ENCODE measurements around the gene KLF13.

Gene KLF13

DNA sequence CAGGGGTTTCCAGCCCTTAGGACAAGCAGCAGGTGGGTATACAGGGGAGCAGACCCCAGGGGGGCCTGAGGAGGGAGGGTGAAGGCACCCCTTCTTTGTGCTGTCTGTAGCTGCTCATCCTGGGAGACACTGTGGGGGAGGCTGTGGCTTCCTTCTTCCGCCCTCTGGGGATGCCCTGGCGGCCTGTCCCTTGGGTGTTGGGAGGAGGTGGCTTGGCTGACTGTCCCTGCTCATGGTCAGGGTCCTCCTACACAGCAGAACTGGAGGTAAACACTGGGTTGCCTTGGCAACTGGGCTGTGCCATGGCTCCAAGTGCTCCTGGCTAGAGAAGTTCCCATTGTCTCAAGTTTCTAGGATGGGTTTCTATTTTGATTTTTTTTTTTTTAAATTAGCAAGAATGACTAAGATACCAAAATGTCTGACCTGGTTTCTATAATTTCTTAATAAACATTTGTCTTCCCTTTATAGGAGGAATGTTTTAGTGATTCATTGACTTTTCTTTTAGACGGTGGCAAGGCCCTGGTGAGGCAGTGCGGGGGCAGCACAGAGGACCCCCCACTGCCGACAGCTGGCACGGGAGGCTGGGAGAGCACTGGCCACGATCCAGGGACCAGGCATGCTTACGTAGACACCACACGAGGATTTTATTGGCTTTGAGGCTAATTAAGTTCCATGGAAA lies 12.4 kb downstream of the KLF13 start:
- H3K9me3 ChIP-seq (ENCODE audit: control insufficient read depth, insufficient read depth, low read length) = no peaks in the 10 kb centered on the region
- H3F3A ChIP-seq (ENCODE audit: control insufficient read depth, insufficient read depth) = peaks cover 58% of the 10 kb centered on the region
- no peaks in the 10 kb centered on the region for H3K27me3 ChIP-seq (ENCODE audit: control insufficient read depth, low read length)
- TF ChIP-seq EZH2phosphoT487 (IDR thresholded peaks at IDR 0.05; ENCODE audit: borderline replicate concordance, low read length) = no peak
- TF ChIP-seq, protein P1, sequence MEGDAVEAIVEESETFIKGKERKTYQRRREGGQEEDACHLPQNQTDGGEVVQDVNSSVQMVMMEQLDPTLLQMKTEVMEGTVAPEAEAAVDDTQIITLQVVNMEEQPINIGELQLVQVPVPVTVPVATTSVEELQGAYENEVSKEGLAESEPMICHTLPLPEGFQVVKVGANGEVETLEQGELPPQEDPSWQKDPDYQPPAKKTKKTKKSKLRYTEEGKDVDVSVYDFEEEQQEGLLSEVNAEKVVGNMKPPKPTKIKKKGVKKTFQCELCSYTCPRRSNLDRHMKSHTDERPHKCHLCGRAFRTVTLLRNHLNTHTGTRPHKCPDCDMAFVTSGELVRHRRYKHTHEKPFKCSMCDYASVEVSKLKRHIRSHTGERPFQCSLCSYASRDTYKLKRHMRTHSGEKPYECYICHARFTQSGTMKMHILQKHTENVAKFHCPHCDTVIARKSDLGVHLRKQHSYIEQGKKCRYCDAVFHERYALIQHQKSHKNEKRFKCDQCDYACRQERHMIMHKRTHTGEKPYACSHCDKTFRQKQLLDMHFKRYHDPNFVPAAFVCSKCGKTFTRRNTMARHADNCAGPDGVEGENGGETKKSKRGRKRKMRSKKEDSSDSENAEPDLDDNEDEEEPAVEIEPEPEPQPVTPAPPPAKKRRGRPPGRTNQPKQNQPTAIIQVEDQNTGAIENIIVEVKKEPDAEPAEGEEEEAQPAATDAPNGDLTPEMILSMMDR (IDR thresholded peaks at IDR 0.05; ENCODE audit: low read depth, low read length, poor library complexity, severe bottlenecking) = no peak
- peak overlapping the region; percentile 89 for H3K4me2 ChIP-seq (ENCODE audit: low read length)
- H3K4me1 ChIP-seq (ENCODE audit: control insufficient read depth, low read length) = peaks cover 100% of the 10 kb centered on the region
- H3K9me2 ChIP-seq (replicated peaks; ENCODE audit: control insufficient read depth, low read length) = no peaks in the 10 kb centered on the region
- H3K79me2 ChIP-seq (ENCODE audit: control insufficient read depth, low read length) = peaks cover 100% of the 10 kb centered on the region
- peak overlapping the region; percentile 67 for H3K4me3 ChIP-seq (ENCODE audit: low read length)
- H4K20me1 ChIP-seq (ENCODE audit: control insufficient read depth, insufficient read depth, low read depth, low read length) = peaks cover 21% of the 10 kb centered on the region
- H3K27ac ChIP-seq (ENCODE audit: low read depth, low read length) = peak overlapping the region; percentile 83
- H3K36me3 ChIP-seq (ENCODE audit: control insufficient read depth, low read length) = peaks cover 38% of the 10 kb centered on the region

DNA sequence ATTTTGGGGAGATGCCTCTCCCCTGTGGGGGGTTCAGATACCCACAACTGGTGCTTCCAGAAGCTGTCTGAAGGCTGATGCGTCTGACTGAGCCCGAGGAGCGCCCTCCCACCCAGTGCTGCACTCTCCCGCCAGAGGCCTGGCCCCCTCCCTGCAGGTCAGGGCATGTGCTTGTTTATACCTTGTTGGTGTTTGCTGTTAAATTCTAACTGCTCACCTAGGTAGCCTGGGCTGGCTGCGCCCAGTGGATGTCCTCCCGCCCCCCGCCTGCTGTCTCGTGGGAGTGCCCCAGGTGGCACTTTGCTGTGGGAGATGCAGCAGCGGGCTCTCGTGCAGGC lies 12.9 kb downstream of the KLF13 start:
- Histone ChIP-seq H3K9me2 (replicated peaks; ENCODE audit: control insufficient read depth, low read length) (no peaks in the 10 kb centered on the region), H3K4me2 (ENCODE audit: low read length) (peak overlapping the region; percentile 89), H3K79me2 (ENCODE audit: control insufficient read depth, low read length) (peaks cover 100% of the 10 kb centered on the region), H3K9me3 (ENCODE audit: control insufficient read depth, insufficient read depth, low read length) (no peaks in the 10 kb centered on the region), H3K27me3 (ENCODE audit: control insufficient read depth, low read length) (no peaks in the 10 kb centered on the region), H3K4me3 (ENCODE audit: low read length) (peak overlapping the region; percentile 67), H3K4me1 (ENCODE audit: control insufficient read depth, low read length) (peaks cover 100% of the 10 kb centered on the region), H3K27ac (ENCODE audit: low read depth, low read length) (peak overlapping the region; percentile 83), H3K36me3 (ENCODE audit: control insufficient read depth, low read length) (peaks cover 37% of the 10 kb centered on the region), H4K20me1 (ENCODE audit: control insufficient read depth, insufficient read depth, low read depth, low read length) (peaks cover 22% of the 10 kb centered on the region), H3F3A (ENCODE audit: control insufficient read depth, insufficient read depth) (peaks cover 58% of the 10 kb centered on the region)
- TF ChIP-seq, protein P1 (IDR thresholded peaks at IDR 0.05; ENCODE audit: low read depth, low read length, poor library complexity, severe bottlenecking) = no peak
- TF ChIP-seq EZH2phosphoT487 (IDR thresholded peaks at IDR 0.05; ENCODE audit: borderline replicate concordance, low read length) = no peak

- H3K9me3 ChIP-seq (ENCODE audit: control insufficient read depth, insufficient read depth, low read length) = no peaks in the 10 kb centered on the region
- H3K79me2 ChIP-seq (ENCODE audit: control insufficient read depth, low read length) = peaks cover 100% of the 10 kb centered on the region
- peaks cover 37% of the 10 kb centered on the region for H3K36me3 ChIP-seq (ENCODE audit: control insufficient read depth, low read length)
- peak overlapping the region; percentile 83 for H3K27ac ChIP-seq (ENCODE audit: low read depth, low read length)
- no peaks in the 10 kb centered on the region for H3K27me3 ChIP-seq (ENCODE audit: control insufficient read depth, low read length)
- peaks cover 58% of the 10 kb centered on the region for H3F3A ChIP-seq (ENCODE audit: control insufficient read depth, insufficient read depth)
- peaks cover 23% of the 10 kb centered on the region for H4K20me1 ChIP-seq (ENCODE audit: control insufficient read depth, insufficient read depth, low read depth, low read length)
- TF ChIP-seq EZH2phosphoT487 (IDR thresholded peaks at IDR 0.05; ENCODE audit: borderline replicate concordance, low read length) = no peak
- TF ChIP-seq, protein P1 (IDR thresholded peaks at IDR 0.05; ENCODE audit: low read depth, low read length, poor library complexity, severe bottlenecking) = no peak
- H3K4me3 ChIP-seq (ENCODE audit: low read length) = peak overlapping the region; percentile 67
- peak overlapping the region; percentile 89 for H3K4me2 ChIP-seq (ENCODE audit: low read length)
- H3K9me2 ChIP-seq (replicated peaks; ENCODE audit: control insufficient read depth, low read length) = no peaks in the 10 kb centered on the region
- H3K4me1 ChIP-seq (ENCODE audit: control insufficient read depth, low read length) = peaks cover 100% of the 10 kb centered on the region
These were observed 13.4 kb downstream of the KLF13 start for GRCh38 chr15:31340047-31340446.
